HG02798 (cell line): ENCODE data around the gene C16orf82.

ENCODE experiments used
- ATAC-seq: cut with Tn5 transposase; IDR thresholded peaks from one replicate; pipeline ENCODE4 v1.9.1; 2021; ENCODE audit warnings: mild to moderate bottlenecking; ENCODE audit not compliant: unreplicated experiment, poor library complexity

C16orf82 gene

GRCh38 chr16:27066668-27067537 lies at the start of gene C16orf82:
TSS of gene C16orf82 (plus strand) at chr16:27066927.
- no peak for ATAC-seq

GRCh38 chr16:27020031-27020430 lies 46.7 kb upstream of the C16orf82 start:
- no peak for ATAC-seq

DNA sequence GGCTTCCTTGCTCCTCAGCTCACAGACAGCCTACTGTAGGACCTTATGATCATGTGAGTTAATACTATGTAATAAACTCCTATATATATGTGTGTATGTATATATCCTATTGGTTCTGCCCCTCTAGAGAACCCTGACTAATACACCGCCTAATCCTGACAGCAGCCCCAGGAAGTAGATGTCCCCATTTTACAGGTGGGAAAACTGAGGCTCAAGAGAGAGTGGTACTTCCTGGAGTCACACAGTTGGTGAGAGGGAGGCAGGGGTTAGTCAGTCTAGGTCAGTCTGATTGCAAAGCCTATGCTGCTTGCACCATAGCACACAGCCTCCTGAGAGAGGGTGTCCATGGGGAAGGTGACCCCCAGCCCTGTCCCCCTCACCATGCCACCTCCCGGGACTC lies 42.7 kb upstream of the C16orf82 start:
- ATAC-seq: no peak

- ATAC-seq: no peak
These were observed 41.1 kb upstream of the C16orf82 start for GRCh38 chr16:27025581-27025980.

GRCh38 chr16:27027971-27028370 lies 38.8 kb upstream of the C16orf82 start:
- no peak for ATAC-seq

DNA sequence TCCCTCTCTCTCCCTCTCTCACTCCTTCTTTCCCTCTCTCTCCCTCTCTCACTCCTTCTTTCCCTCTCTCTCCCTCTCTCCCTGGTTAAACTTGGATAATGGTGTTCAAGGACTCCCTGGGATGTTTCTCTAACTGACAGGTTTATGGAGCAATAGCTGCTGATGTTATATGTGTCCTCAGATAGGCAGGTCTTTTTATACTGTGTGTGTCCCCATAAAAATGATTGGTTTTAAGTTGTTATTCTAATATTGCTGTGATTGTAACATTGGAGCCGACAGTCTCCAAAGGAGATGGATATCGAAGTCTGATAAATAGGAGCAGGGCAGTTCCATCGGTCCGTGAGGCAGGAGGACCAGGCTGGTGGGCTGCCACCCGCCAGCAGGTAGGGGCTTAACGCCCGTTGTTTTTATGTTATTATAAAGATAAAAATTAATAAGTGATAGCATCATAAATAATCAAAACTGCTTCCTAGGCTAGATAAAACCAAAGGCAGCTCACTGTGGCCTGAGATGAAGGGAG lies 38.1 kb upstream of the C16orf82 start:
- ATAC-seq: no peak

GRCh38 chr16:27029525-27029924 lies 37.2 kb upstream of the C16orf82 start:
- ATAC-seq: no peak

GRCh38 chr16:27033281-27033979 lies 33.3 kb upstream of the C16orf82 start:
- no peak for ATAC-seq

GRCh38 chr16:27040732-27041131 lies 26.0 kb upstream of the C16orf82 start:
- no peak for ATAC-seq

DNA sequence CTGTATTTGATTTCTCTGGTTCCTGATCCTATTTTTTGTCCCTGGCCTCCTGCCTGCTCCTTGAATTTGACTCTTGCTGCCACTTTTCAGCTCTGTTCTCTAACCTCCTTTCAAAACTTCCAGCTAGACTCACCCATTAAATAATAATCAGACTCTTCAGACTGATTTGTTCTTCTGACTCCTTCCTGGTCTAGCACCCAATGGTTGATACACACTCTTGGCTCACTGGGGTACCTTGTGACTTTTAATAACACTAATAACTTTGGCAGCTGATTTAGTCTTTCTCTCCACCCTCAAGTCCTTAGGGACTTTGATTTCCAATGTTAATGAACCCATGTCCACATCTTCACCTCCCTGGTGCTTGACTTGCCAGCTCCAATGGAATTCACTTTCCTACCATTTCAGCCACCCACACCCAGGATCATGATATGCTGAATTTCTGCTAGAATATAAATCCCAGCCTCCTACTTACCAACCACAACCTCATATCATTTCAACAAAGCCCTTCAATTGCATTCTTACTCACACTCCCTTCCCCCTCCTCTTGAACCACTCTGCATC lies 19.7 kb upstream of the C16orf82 start:
- ATAC-seq: no peak

GRCh38 chr16:27048316-27048715 lies 18.4 kb upstream of the C16orf82 start:
- ATAC-seq: no peak

DNA sequence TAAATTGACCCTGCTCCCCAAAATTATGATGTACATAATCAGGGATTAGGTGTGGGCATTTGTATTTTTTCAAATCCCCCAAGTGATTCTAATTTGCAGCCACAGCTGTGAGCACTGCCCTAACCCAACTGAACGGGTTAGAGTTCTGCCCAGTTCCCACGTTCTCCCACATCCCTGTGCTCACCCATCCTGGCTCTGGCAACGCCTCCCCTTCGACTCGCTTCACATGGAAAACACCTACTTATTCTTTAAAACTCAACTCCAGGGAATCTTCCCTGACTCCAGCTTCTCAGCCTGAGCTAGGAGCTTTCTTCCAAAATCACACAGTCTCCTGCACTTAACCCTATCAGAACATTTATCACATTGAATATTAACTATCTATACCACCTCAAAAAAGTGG lies 17.6 kb upstream of the C16orf82 start:
- ATAC-seq: no peak

- ATAC-seq: no peak
These were observed 14.7 kb upstream of the C16orf82 start for GRCh38 chr16:27052007-27052406.

DNA sequence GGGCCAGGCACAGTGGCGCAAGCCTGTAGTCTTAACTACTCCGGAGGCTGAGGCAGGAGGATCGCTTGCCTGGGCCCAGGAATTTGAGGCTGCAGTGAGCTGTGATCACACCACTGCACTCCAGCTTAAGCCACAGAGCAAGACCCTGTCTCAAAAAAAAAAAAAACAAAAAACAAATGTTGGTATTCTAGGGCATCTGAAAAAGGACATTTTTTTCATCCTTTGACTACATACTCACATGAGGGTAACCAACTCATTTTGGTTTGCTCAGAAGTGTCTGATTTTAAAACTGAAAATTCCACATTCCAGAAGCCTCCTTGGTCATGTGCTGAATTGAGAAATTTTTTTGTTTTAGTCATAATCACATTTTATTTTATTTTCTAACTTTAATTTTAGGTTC lies 12.7 kb upstream of the C16orf82 start:
- ATAC-seq: no peak

- no peak for ATAC-seq
These were observed 8.4 kb upstream of the C16orf82 start for GRCh38 chr16:27058299-27058698.

DNA sequence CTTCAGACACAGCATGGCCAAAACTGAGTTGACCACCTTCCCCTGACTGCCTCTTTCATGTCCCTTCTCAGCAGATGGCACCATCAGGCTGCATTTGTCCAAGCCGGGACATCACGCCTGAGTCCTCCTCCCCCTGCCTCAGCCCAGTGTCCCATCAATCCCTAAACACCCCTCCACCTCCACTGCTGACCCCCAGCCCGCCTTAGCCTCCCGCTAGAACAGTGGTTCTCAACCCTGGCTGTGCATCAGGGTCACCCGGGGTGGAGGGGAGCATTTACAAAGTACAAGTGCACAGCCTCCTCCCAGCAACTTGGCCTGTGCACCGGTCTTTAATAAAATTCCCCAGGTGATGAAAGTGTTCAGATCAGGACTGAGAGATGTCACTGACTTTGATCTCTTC lies 4.0 kb downstream of the C16orf82 start:
- ATAC-seq: no peak

DNA sequence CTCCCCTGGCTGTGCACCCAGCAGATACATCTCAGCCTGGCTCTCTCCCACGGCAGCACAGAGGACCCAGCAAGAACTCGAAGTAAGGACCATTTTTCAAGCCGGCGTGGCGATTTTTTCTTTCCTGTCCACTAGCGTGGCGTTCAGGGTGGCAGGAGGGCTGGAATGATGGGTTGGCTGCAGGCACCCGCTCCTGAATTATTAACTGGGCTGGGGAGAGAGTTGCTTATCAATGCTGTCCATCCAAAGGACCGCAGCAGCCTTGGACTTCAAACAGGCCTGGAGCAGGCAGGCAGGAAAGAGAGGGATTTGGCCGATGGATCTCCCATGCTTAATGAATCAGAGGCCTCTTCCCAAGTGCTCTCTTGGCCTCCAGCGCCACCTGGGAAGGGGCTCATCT lies 7.0 kb downstream of the C16orf82 start:
- ATAC-seq: no peak

- no peak for ATAC-seq
These were observed 14.2 kb downstream of the C16orf82 start for GRCh38 chr16:27080895-27081294.

GRCh38 chr16:27083861-27084261 lies 17.1 kb downstream of the C16orf82 start:
- no peak for ATAC-seq

- no peak for ATAC-seq
These were observed 17.7 kb downstream of the C16orf82 start for GRCh38 chr16:27084307-27085028.
